Measurements from ENCODE around the gene KRT37. TPM values are rescaled to one million over a fixed set of nuclear protein-coding genes. Genes with fewer than 3 reads are reported as not detected.
A peak's percentile ranks its signal among the peaks of the same experiment; 100 is the strongest.
"Not testable (repeated sequence)": the region's sequence is repeated elsewhere in the genome, so short reads cannot be mapped to it uniquely, and the experiment has no call there.

Gene KRT37
- total RNA-seq, 1 experiment from 2014 or later, result not detected

DNA sequence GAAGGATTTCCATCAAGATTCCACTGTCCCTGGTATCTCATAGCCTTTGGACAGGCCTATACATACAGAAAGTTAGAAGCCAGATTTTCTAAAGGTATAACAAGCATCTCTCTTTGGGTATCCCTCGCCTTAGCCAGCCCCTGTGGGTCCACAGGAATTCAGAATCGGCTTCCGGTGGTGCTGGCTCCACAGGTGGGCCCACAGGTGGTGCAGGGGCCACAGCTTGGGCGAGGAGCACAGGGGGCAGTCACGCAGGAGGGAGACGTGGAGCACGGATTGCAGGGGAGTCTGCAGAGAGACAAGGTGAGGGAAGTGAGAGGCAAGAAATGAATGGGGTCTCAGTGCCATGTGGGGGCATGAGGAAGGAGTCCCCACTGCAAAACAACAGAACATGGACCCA is 12.9 kb upstream of the KRT37 start:
- no peak for DNase-seq (ENCODE audit: low read depth)

DNA sequence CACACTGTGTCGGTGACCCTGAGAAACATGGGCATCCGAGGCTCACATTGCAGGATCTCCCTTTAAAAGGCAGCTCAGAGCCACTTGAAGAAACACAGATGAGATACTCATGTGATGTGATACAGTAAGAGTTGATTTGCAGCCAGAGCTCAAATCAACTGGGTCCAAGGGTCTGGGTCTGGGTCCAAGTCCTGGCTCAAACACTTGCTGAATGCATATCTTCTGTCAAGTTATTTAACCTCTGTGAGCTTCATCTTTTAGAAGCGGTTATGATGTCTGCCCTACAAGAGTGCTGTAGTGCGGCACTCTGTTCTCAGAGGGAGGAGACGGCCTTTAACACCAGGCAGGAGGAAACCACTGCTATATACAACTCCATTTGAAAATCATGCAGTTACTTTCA is 10.0 kb upstream of the KRT37 start:
- no peak for DNase-seq (ENCODE audit: low read depth)

DNA sequence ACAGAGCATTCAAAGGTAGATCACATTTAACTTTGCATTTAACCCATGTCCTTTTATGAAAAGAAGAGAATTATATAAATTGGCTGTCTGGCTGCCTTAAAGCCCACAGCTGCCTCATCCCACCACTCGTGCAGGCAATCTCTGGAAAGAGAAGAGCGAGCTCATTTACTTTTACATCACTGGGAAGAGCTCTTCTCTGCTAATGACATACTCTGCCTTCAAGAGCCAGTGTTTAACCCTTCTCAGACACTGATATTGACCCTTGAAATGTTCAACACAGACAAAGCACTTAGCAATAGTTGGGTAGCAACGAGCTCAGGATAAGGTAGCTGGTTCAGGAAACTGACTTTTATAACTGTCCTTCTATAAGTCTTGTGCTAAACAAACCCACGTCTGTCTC is 9.6 kb upstream of the KRT37 start:
- DNase-seq (ENCODE audit: low read depth), result no peak

DNA sequence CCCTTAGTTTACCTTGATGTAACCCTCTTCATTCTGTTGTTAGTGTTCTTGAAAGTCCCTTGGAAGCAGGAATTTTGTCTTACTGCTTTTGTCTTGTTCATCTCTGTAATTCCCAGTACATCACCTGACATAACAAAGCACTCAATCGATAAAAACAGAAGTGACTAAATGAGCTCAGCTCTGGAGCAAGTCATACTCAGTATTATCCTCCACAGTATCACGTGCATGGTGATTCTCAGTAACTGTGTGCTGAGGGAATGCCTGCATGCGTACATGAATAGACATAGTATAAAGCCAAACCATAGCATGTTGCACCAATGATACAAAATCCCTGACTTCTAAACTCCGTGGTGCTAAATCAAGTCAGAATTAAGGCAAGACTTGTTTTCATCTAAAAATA is 9.2 kb upstream of the KRT37 start:
- no peak for DNase-seq (ENCODE audit: low read depth)

DNA sequence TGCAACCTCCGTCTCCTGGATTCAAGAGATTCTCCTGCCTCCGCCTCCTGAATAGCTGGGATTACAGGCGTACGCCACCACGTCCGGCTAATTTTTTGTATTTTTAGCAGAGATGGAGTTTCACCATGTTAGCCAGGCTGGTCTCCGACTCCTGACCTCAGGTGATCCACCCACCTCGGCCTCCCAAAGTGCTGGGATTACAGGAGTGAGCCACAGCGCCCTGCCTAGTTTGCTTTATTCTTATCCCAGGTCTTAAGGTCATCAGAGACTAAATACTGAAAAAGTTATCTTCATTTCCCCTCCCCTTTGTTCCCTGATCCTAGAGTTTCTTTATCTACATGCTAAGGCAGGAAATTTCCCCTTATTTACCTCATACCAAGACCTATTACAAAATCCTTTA is 6.0 kb upstream of the KRT37 start:
- DNase-seq (ENCODE audit: low read depth), result not testable (repeated sequence)

DNA sequence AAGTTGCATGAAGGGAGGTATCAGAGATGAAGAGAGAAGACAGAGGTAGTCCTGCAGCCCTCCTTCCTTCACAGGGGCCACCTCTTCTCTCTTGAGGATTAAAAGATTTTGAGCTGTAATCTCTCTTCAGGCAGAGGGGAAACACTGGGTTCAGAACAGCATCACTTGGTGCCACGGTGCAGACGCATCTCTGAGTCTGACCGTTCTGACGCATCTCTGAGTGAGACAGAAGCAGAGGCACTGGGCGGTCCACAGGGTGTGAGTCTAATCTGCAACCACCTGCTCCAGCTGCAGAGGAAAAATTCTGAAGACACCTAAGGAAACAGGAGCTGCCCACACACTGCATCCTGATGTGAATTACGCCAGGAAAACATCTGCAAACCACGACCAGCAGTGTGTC is 5.3 kb upstream of the KRT37 start:
- DNase-seq (ENCODE audit: low read depth), result peak; percentile 30

DNA sequence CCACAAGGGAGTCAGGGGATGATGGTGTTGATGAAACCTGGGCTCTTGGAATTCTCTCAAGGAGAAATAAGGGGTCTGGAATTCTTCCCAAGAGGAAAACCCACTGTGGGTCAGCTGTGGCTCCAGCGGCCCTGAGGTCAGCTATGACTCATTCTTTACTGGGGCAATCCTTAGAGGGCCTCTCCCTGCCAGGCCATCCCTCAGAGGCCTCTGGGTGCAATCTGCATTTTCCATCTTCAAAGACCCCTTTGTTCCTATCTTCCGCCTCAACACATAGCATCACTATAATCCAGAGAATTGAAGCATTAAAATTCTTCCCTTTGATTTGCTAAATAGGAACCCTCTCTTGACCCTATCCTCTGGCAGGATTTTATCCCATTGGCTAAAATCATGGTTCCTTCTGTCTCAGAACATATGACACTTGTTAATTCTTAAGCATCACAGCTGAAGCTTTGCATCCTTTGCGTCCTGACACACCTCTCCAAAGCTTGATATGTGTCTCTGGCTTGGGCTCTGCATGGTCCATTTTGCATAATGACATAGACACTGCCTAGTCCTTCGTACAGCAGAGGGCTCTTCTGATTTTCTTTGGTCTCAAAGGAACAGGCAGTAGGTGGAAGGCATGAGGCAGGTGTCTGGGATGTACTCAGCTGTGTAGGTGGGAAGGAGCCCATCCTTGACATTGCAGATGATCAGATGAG is 4.4 kb upstream of the KRT37 start:
- DNase-seq (ENCODE audit: low read depth), result peak; percentile 65

DNA sequence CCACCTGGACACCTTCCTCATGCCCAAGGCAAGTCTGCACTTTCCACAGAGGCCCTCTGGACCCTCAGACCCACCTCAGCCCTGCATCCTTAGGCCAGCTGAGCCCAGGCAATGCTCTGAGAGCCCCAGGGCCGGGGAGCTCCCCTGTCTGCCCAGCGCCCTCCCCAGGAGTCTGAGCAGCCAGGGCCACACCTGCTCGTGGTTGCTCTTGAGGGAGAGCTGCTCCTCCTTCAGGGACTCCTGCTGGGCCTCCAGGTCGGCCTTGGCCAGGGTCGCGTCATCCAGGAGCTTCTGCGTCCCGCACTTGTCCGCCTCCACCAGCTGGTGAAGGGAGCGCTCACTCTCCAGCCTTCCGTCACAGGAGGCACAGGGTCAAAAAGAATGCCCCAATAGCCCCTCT is 1.8 kb downstream of the KRT37 start:
- DNase-seq (ENCODE audit: low read depth), result not testable (repeated sequence)

DNA sequence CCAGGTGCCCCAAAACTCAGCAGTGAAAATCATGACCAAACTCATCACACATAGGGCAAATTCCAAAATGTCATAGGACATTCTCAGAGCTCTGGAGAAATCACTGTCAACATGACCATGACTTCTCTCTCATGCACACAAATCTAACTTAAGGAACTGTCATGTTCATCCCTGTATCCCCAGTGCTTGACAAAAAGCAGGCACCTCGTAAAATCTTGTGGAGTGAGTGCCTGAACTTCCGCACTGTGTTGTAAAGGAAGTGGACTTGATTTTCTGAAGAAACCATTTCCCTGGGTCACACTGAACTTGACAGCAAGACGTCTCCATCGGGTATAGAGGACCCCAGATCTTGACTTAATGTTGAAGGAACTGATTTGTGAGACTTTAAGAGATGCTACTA is 2.8 kb downstream of the KRT37 start:
- DNase-seq (ENCODE audit: low read depth), result no peak

DNA sequence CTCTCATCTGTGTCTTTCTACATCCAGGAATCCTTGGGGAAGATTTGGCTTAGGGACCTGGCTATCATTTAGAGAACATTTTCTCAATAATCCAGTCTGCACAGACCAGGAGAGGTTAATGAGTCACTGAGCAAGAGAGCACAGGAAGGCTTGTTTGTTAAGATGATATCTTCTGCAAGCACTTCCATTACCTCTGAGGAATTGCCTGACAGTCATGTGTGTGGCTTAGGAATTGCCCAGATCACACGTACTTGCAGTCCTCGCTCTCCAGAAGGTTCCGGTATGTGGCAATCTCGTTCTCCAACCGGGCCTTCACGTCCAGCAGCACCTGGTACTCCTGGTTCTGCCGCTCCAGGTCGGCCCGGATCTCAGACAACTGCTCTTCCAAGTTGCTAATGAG is 3.3 kb downstream of the KRT37 start:
- peak; percentile 61 for DNase-seq (ENCODE audit: low read depth)

DNA sequence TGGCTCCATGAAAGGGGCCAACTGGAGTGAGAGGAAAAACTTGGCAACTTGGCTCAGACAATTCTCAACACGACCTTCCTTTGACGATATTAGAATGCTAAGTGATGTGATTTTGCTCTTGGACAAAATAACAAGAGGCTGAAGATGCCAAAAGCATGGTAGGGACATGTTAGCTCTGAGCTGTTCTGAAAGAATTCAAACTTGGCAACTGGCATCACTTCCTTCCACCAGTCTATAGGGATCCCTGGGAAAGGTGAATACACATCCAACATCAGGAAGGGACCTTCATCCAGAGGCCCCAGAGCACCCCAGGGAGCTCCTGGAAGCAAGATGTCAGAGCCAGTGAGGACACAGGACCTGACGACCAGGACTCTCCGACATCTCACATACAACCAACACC is 4.3 kb downstream of the KRT37 start:
- peak; percentile 6 for DNase-seq (ENCODE audit: low read depth)

DNA sequence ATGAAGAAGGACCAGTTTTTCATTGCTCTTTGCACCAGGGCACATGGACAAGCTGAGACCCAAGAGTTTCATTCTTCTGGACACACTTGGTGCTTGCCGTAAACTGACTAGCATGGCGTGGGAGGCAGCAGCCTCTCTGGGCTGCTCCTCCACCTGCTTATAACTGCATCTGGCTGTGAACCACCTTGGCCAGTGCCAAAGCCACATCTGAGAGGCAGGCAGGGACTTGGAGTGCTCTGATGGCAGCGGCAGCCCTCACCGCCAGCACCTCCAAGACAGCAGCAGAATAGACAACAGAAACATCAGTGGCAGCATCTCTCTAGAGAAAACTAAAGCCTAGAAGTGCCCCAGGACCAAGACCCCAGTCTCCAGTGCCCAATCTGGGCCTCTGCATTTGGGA is 4.7 kb downstream of the KRT37 start:
- no peak for DNase-seq (ENCODE audit: low read depth)

DNA sequence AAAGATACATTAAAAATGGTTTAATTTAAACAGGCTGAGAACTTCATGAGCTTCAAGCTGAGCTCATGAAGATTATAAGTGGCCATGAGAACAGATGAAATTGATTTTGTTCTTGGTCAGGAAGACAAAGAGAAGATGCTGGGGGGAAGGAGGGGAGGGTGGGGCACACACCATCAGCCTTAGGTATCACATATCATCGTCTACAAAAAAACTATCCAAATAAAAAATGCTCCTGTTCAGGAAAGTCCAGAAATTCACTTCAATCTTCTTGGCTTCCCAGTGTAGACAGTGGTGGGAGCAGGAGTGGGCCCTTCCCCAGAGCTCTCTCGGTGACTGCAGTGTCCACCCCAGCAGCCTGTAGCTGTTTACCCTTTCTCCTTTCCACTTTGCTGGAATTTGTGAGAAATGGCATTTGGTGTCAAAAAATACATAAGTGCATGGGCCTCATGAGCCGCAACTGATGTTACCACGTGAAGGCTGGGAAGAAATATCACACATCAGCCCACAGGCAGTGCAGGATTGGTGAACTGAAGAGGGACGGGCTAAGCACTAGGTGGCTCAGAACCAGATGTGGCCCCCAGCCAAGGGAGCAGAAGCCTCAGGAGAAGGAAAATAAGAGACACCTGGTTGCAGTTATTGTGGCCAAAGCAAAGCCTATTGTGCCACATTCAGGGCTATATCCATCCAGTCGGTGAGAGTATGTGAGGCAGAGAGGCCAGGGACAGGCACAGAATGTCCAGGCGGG is 6.1 kb downstream of the KRT37 start:
- DNase-seq (ENCODE audit: low read depth), result no peak

DNA sequence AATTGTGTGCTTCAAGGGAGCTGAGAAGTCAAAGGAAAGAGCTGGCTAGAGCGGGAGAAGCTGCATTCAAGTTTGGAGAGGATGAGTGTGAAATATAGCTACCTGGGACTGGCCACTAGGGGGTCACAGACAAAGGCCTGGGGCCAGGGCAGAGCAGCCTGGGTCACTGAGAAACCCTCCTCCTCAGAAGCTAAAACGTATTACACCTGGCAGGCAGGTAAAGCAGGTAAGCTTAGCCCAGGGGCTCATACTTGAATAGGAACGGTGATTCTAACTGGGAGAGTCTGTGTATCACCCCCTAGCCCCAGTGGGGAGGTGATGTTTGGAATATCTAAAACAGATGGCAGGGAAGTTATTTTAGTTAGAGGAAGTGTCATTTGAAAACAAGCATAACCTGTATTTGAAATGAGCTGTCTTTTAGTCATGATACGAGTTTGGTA is 6.8 kb downstream of the KRT37 start:
- no peak for DNase-seq (ENCODE audit: low read depth)

DNA sequence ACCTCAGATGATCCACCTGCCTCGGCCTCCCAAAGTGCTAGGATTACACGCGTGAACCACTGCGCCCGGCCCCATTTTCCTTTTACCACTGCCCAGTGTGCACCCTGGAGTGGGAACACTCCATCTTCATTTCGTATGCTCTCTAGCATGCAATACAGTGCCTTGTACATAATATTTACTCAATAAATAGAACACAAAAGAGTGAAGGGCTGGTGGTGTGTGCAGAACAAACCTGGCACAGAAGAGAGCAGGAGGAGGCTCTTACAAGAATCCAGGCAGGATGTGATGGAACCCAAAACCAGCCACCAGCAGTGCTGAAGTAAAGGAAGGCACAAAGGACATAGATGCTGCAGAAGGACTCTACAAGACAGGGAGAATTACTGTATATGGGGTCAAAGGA is 7.3 kb downstream of the KRT37 start:
- no peak for DNase-seq (ENCODE audit: low read depth)

DNA sequence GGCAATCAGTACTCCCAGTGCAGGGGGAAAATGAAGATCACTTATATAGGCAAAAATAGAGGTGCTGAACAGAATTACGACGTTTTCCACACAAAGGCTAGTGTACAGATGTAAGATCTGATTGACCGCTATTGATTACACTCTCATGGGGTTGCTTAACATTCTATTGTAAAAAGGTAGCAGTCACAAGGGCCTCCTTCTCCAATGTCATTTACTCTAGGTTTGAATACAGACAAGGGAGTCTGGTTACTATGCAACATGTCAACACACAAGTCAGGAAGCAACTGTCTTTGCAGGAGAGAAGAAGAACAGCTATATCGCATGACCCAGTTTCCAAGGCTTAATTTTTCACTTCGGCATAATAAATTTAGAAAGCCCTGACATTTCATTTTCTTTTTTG is 7.9 kb downstream of the KRT37 start:
- DNase-seq (ENCODE audit: low read depth), result no peak

DNA sequence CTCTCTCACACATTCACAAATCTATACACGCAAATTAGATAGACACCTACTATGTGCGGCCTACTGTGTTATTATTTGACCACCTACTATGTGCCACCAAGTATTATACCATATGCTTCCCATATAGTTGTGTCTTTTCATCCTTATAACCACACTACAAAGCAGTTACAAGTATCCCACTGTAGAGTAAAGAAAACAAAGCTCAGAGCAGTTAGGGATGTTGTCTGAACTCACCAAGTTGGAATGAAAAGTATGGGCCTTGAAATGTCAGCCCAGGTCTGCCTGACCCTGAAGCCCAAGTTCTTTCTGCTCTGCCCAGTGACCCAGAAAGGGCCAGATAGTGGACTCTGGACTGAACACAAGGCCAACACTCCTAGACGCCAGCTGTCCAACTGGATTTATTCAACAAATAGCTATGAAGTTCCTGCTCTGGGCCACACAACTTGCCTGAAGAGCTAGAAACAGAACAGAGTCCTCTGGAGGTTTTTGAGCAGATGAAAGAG is 8.5 kb downstream of the KRT37 start:
- DNase-seq (ENCODE audit: low read depth), result no peak

DNA sequence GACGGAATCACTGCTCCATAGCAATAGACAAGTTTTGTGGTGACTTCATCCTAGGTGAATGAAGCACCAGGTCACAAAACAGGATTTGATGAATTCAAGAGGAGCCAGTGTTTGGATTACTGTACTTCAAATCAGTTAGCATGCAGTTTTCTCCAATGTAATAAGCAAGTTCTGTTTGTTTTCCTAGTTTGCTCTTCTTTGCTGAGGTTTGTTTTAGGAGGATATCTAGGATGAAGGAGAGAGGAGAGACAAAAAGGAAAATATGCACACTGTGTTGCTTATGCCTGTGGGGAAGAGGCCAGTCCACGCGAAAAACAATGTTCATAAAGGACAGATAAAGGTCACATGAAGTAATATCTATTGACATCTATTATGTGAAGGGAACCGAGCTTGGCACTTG is 9.0 kb downstream of the KRT37 start:
- DNase-seq (ENCODE audit: low read depth), result no peak

DNA sequence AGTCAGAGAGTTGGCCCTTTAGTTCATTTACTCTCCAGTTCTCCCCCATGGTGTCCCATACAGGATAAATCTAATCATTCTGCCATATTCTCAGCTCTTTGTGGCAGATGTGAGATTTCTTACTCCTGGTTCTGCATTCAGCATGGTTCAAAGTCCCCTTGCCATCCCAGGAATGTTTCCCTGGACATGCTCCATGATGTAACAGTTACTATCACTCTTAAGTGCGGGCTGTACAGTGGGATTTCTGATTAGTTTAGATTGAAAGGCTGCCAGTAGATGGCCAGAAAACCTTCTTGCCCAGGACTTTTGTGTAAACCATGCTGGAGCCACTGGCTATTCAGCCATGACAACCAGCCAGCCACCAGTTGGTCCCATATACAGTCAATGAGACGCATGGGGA is 10.4 kb downstream of the KRT37 start:
- no peak for DNase-seq (ENCODE audit: low read depth)

DNA sequence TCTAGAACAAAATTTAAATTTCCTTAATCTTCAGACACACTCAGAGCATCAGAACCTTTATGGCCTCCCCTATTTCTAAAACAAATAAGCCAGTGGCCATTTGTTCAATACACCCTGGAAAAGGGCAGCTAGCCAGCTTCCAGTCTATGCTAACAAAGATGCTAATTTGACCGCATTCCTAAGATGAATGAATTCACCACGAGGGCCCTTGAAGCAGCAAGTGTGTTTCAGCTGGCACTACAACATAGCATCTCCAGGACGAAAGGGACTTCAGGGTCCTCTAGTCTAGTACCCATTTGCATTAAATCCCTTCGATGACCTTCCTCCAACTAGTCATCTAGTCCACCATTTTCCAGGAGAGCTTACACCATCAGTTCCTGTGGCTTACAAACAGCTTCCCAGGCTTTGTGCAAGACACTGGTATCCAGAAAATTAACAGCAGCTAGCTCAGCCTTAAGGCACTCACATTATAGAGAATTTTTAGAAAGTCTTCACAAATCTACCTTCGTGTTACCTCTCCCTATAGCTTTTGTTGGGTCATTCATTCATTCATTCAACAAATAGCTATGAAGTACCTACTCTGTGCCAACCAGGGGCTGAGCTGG is 10.9 kb downstream of the KRT37 start:
- DNase-seq (ENCODE audit: low read depth), result no peak

DNA sequence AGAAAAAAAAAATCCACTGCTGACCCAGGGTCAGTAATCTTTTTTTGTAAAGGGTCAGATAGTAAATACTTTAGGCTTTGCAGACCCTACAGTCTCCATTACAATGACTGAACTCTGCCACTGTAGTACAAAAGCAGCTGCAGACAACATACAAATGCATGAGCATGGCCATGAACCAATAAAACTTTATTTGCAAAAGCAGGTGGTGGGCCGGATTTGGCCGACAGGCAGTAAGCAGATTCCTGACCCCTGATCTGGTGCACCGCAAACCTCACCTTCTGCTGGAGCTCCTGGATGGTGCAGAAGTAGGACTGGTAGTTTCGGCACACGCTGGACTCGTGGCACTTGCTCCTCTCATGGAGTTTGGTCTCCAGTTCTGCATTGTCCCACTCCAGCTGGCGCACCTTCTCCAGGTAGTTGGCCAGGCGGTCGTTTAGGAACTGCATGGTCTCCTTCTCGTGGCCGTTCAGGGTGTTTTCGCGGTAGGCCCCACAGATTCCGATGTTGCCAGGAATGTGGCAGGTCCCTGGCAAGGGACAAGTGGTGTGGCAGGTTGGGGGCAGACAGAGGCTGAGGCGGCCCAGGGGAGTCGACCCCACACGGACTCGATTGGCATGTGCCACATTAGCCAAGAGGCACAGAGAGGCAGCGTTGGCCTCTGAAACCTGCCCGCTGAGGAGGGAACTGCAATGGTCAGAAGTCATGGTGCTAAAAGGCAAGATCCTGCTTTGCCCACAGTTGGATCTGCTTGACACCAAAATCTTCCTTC is 13.1 kb downstream of the KRT37 start:
- no peak for DNase-seq (ENCODE audit: low read depth)

DNA sequence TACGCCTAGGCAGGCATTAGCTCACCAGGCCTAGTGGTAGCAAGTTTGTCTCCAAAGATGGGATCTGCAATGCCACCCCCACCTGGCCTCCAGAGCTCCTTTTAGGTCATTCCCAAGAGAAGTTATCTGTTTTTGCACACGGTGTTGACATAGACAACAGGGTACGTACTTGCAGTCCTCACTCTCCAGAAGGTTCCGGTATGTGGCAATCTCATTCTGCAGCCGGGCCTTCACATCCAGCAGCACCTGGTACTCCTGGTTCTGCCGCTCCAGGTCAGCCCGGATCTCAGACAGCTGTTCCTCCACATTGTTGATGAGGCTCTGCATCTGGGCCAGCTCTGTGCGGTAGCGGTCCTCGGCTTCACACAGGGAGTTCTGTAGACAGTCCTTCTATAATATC is 17.2 kb downstream of the KRT37 start:
- DNase-seq (ENCODE audit: low read depth), result no peak

Data from HT1080 (cell line).